Ishikawa (cell line): ENCODE results near the gene DEDD2.

Experiments used
- CEBPB ChIP-seq: IDR thresholded peaks from 2 replicates; pipeline ENCODE4 v1.6.1; 2012
- CREB1 ChIP-seq: IDR thresholded peaks from 2 replicates; pipeline ENCODE4 v1.6.1; 2012; ENCODE audit warnings: low read depth
- EGR1 ChIP-seq: IDR thresholded peaks from 2 replicates; pipeline ENCODE4 v1.6.1; 2012
- EP300 ChIP-seq: IDR thresholded peaks from 2 replicates; pipeline ENCODE4 v1.6.1; 2012; ENCODE audit warnings: borderline replicate concordance
- FOXM1 ChIP-seq: IDR thresholded peaks from 2 replicates; pipeline ENCODE4 v1.6.1; 2012; ENCODE audit warnings: low read depth, borderline replicate concordance
- NFIC ChIP-seq: IDR thresholded peaks from 2 replicates; pipeline ENCODE4 v1.6.1; 2012
- RAD21 ChIP-seq: IDR thresholded peaks from 2 replicates; pipeline ENCODE4 v1.6.1; 2012; ENCODE audit warnings: low read depth
- TAF1 ChIP-seq: IDR thresholded peaks from 2 replicates; pipeline ENCODE4 v1.6.1; 2012; ENCODE audit warnings: low read depth, mild to moderate bottlenecking
- TCF12 ChIP-seq: IDR thresholded peaks from 2 replicates; pipeline ENCODE4 v1.6.1; 2012; ENCODE audit warnings: low read depth
- TEAD4 ChIP-seq: IDR thresholded peaks from 2 replicates; pipeline ENCODE4 v1.6.1; 2012
- USF1 ChIP-seq: IDR thresholded peaks from 2 replicates; pipeline ENCODE4 v1.6.1; 2012
- YY1 ChIP-seq: IDR thresholded peaks from 2 replicates; pipeline ENCODE4 v1.6.1; 2012; ENCODE audit warnings: low read depth
- ZBTB7A ChIP-seq: IDR thresholded peaks from 2 replicates; pipeline ENCODE4 v1.6.1; 2012; ENCODE audit warnings: low read depth
- TF ChIP-seq, protein P1 (sequence below): IDR thresholded peaks from 2 replicates; pipeline ENCODE4 v1.6.1; 2012; ENCODE audit warnings: low read depth, mild to moderate bottlenecking
- TF ChIP-seq, protein P2 (sequence below): IDR thresholded peaks from 2 replicates; pipeline ENCODE4 v1.6.1; 2012

The DEDD2 gene

DNA sequence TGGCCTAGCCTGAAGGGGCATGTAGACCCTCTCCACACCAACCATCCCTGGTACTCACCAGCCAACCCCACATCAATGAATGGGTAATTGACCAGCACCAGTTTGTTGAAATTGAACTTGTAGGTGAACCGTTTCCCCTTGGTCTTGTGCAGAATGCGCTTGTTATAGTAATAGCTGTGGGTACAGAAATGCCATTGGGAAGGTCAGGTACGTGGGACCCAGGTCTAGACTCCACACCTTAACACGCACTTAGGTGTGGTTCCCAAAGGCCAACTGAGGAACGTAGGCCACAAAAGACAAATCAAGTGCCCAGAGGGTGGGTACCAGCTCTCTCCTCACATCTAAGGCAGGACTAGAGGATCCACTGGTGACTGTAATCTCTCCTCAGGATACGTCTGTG is 32.3 kb upstream of the DEDD2 start:
- TF ChIP-seq NFIC (no peak), TEAD4 (no peak), TAF1 (no peak), EGR1 (no peak), RAD21 (no peak), TCF12 (no peak), CREB1 (no peak), EP300 (no peak), ZBTB7A (no peak)
- TF ChIP-seq, protein P1, sequence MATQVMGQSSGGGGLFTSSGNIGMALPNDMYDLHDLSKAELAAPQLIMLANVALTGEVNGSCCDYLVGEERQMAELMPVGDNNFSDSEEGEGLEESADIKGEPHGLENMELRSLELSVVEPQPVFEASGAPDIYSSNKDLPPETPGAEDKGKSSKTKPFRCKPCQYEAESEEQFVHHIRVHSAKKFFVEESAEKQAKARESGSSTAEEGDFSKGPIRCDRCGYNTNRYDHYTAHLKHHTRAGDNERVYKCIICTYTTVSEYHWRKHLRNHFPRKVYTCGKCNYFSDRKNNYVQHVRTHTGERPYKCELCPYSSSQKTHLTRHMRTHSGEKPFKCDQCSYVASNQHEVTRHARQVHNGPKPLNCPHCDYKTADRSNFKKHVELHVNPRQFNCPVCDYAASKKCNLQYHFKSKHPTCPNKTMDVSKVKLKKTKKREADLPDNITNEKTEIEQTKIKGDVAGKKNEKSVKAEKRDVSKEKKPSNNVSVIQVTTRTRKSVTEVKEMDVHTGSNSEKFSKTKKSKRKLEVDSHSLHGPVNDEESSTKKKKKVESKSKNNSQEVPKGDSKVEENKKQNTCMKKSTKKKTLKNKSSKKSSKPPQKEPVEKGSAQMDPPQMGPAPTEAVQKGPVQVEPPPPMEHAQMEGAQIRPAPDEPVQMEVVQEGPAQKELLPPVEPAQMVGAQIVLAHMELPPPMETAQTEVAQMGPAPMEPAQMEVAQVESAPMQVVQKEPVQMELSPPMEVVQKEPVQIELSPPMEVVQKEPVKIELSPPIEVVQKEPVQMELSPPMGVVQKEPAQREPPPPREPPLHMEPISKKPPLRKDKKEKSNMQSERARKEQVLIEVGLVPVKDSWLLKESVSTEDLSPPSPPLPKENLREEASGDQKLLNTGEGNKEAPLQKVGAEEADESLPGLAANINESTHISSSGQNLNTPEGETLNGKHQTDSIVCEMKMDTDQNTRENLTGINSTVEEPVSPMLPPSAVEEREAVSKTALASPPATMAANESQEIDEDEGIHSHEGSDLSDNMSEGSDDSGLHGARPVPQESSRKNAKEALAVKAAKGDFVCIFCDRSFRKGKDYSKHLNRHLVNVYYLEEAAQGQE: no peak
- TF ChIP-seq, protein P2, sequence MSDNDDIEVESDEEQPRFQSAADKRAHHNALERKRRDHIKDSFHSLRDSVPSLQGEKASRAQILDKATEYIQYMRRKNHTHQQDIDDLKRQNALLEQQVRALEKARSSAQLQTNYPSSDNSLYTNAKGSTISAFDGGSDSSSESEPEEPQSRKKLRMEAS: no peak

GRCh38 chr19:42249149-42249750 is 31.8 kb upstream of the DEDD2 start:
- TF ChIP-seq RAD21 (no peak), TEAD4 (no peak), CREB1 (no peak), EGR1 (no peak), TAF1 (no peak), USF1 (no peak), CEBPB (no peak), FOXM1 (no peak), YY1 (no peak)
- TF ChIP-seq, protein P1: no peak
- TF ChIP-seq, protein P2: no peak

DNA sequence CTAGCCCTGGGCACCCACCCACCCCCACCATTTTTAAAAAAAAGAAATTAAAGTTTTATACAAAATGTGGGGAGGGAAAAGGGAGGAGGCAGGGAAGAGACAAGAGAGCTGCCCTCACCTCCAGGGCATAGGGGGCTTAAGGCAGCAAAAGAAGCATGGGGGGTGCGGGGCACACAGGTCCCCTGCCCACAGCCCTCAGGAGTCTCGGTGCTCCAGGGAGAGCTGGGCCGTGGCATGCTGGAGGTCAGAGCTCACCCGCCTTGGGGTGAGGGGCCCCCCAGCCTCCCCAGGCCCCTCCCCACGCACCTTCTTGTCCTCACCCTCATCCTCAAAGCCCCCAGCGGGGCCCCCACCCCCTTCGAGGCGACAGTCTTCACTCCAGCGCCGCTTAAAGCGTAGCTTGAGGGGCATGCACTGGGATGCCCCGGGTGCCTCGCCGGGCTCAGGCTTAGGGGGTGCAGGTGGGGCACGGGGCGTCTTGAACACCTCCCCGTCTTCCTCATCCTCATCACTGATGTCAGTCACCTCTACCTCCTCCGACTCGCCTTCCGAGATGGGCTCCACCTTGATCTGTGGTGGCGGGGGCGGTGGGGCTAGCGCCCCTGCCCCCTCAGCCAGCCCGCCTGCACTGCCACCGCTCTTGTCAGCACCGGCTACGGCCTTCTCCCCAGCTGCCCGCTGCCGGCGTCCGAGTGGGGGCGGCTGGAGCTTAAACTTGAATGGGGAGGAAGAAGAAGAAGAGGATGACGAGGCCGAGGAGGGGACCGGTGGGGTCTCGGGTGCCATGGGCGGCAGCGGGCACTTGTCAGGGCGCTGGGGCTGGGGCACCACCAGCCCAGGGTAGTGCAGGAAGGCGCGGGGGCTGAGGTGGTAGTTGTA is 31.0 kb upstream of the DEDD2 start:
- TF ChIP-seq TAF1: no peak
- TF ChIP-seq CREB1: no peak
- TF ChIP-seq CEBPB: no peak
- no peak for TF ChIP-seq USF1
- TF ChIP-seq TEAD4: no peak
- TF ChIP-seq EP300: no peak
- TF ChIP-seq, protein P1: no peak
- no peak for TF ChIP-seq FOXM1
- no peak for TF ChIP-seq TCF12
- no peak for TF ChIP-seq ZBTB7A
- TF ChIP-seq NFIC: no peak
- TF ChIP-seq, protein P2: no peak
- TF ChIP-seq YY1: no peak
- TF ChIP-seq EGR1: no peak
- TF ChIP-seq RAD21: no peak
